Ishikawa (cell line): ENCODE data around the gene TMEM150C.

Experiments
- CEBPB ChIP-seq: IDR thresholded peaks from 2 replicates; pipeline ENCODE4 v1.6.1; 2012
- CREB1 ChIP-seq: IDR thresholded peaks from 2 replicates; pipeline ENCODE4 v1.6.1; 2012; ENCODE audit warnings: low read depth
- EGR1 ChIP-seq: IDR thresholded peaks from 2 replicates; pipeline ENCODE4 v1.6.1; 2012
- EP300 ChIP-seq: IDR thresholded peaks from 2 replicates; pipeline ENCODE4 v1.6.1; 2012; ENCODE audit warnings: borderline replicate concordance
- FOXM1 ChIP-seq: IDR thresholded peaks from 2 replicates; pipeline ENCODE4 v1.6.1; 2012; ENCODE audit warnings: low read depth, borderline replicate concordance
- NFIC ChIP-seq: IDR thresholded peaks from 2 replicates; pipeline ENCODE4 v1.6.1; 2012
- RAD21 ChIP-seq: IDR thresholded peaks from 2 replicates; pipeline ENCODE4 v1.6.1; 2012; ENCODE audit warnings: low read depth
- TAF1 ChIP-seq: IDR thresholded peaks from 2 replicates; pipeline ENCODE4 v1.6.1; 2012; ENCODE audit warnings: low read depth, mild to moderate bottlenecking
- TCF12 ChIP-seq: IDR thresholded peaks from 2 replicates; pipeline ENCODE4 v1.6.1; 2012; ENCODE audit warnings: low read depth
- TEAD4 ChIP-seq: IDR thresholded peaks from 2 replicates; pipeline ENCODE4 v1.6.1; 2012
- YY1 ChIP-seq: IDR thresholded peaks from 2 replicates; pipeline ENCODE4 v1.6.1; 2012; ENCODE audit warnings: low read depth
- TF ChIP-seq, protein P1 (sequence below): IDR thresholded peaks from 2 replicates; pipeline ENCODE4 v1.6.1; 2012; ENCODE audit warnings: low read depth, mild to moderate bottlenecking
- TF ChIP-seq, protein P2 (sequence below): IDR thresholded peaks from 2 replicates; pipeline ENCODE4 v1.6.1; 2012
- TF ChIP-seq, protein P3 (sequence below): IDR thresholded peaks from 2 replicates; pipeline ENCODE4 v1.6.1; 2012

TMEM150C gene

DNA sequence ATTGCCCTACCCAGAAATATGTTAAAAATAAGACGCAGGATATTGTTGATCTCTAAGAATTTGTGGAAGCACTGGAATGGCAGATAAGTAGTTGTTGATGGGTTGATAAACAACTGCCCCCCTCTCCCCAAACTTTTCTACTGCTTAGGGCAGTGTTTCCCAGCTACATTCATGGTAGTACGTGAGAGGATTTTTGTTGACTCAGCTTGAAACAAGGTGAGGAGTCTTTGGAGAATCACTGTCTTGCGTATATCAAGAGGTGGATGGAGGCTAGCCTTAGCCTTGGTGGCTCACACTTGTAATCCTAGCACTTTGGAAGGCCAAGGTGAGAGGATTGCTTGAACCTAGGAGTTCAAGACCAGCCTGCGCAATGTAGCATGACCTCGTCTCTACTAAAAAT, 125.7 kb downstream of the TMEM150C start:
- TF ChIP-seq, protein P1, sequence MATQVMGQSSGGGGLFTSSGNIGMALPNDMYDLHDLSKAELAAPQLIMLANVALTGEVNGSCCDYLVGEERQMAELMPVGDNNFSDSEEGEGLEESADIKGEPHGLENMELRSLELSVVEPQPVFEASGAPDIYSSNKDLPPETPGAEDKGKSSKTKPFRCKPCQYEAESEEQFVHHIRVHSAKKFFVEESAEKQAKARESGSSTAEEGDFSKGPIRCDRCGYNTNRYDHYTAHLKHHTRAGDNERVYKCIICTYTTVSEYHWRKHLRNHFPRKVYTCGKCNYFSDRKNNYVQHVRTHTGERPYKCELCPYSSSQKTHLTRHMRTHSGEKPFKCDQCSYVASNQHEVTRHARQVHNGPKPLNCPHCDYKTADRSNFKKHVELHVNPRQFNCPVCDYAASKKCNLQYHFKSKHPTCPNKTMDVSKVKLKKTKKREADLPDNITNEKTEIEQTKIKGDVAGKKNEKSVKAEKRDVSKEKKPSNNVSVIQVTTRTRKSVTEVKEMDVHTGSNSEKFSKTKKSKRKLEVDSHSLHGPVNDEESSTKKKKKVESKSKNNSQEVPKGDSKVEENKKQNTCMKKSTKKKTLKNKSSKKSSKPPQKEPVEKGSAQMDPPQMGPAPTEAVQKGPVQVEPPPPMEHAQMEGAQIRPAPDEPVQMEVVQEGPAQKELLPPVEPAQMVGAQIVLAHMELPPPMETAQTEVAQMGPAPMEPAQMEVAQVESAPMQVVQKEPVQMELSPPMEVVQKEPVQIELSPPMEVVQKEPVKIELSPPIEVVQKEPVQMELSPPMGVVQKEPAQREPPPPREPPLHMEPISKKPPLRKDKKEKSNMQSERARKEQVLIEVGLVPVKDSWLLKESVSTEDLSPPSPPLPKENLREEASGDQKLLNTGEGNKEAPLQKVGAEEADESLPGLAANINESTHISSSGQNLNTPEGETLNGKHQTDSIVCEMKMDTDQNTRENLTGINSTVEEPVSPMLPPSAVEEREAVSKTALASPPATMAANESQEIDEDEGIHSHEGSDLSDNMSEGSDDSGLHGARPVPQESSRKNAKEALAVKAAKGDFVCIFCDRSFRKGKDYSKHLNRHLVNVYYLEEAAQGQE, result no peak
- TF ChIP-seq EGR1 (no peak), TEAD4 (no peak), CEBPB (no peak), CREB1 (no peak), TCF12 (no peak), EP300 (no peak), YY1 (no peak), NFIC (no peak), FOXM1 (no peak), TAF1 (no peak), RAD21 (no peak)
- TF ChIP-seq, protein P2, sequence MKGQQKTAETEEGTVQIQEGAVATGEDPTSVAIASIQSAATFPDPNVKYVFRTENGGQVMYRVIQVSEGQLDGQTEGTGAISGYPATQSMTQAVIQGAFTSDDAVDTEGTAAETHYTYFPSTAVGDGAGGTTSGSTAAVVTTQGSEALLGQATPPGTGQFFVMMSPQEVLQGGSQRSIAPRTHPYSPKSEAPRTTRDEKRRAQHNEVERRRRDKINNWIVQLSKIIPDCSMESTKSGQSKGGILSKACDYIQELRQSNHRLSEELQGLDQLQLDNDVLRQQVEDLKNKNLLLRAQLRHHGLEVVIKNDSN, result no peak
- TF ChIP-seq, protein P3, sequence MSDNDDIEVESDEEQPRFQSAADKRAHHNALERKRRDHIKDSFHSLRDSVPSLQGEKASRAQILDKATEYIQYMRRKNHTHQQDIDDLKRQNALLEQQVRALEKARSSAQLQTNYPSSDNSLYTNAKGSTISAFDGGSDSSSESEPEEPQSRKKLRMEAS, result no peak

DNA sequence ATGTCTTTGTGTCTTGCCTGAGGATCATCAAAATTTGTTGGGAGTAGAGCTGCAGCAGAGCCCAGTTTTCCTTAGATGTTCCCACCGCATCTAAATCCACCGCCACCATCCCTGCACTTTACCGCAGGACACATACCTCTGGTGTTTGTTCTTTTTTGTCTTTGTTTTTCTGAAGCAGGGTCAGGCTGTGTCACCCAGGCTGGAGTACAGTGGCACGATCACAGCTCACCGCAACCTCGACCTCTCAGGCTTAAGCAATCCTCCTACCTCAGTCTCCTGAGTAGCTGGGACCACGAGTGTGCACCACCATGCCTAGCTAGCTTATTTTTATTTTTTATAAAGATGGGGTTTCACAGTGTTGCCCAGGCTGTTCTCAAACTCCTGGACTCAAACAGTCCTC, 126.8 kb downstream of the TMEM150C start:
- TF ChIP-seq NFIC, result no peak
- TF ChIP-seq, protein P3, result no peak
- no peak for TF ChIP-seq EGR1

DNA sequence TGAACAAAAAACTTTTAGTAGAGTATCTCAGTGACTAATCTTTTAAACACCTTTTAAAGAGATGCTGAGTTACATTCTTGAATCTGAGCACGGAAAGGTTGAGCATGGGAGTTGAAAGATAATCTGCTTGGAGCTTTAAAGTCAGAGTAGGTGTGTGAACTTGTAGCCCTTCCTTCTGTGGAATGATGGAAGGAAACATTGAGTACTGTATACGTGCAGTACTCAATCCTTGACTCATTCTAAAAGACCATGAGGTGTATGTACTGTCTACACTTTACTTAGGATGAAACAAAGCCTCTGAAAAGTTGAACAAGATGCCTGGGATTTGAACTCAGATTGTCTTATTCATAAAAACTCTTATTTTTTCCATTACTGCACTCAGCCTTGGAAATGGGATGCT, 128.0 kb downstream of the TMEM150C start:
- TF ChIP-seq TCF12 (no peak), TAF1 (no peak), TEAD4 (no peak), CEBPB (no peak), RAD21 (no peak), EGR1 (no peak), CREB1 (no peak)
- TF ChIP-seq, protein P3, result no peak
- TF ChIP-seq, protein P1, result no peak
- TF ChIP-seq, protein P2, result no peak
